DND-41 (cell line): ENCODE measurements around the gene PTHLH.

ENCODE experiments used
- CTCF ChIP-seq: IDR thresholded peaks from 2 replicates; pipeline ENCODE4 v1.5.1; 2012; ENCODE audit warnings: borderline replicate concordance, low read length, moderate library complexity, mild to moderate bottlenecking; ENCODE audit not compliant: poor library complexity, severe bottlenecking; ENCODE audit errors: extremely low read depth
- EZH2 ChIP-seq: IDR thresholded peaks from 3 replicates; pipeline ENCODE4 v1.6.1; 2012; ENCODE audit warnings: borderline replicate concordance, low read depth, mild to moderate bottlenecking, moderate library complexity, low read length, inconsistent platforms; ENCODE audit not compliant: severe bottlenecking

DNA sequence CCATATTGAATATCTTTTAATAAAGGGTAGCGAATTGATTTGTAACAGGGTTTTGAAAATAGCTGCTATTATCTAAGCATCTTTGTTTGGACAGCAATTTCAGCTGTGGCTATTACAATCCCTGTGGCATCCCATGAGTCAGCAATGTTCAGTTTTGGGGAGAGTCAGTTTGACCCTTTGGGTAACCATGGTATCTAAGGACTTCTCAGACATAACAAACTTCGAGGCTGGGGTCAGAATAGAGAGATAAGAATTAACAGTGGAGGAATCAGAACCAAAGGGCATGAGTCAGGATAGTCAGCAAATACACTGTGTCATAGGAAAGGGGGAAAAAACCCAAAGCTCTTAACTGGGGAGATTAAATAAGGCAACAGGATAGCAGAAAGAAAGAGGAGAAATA lies 11.7 kb upstream of the PTHLH start:
- no peak for TF ChIP-seq EZH2
- no peak for TF ChIP-seq CTCF
